GM23338 (cell line): ENCODE measurements around the gene PDZD11. TPM values are rescaled to one million over a fixed set of nuclear protein-coding genes. Genes with fewer than 3 reads are reported as not detected.

Source experiments
- ATAC-seq: fragments of 200-7000 bp; cut with Tn5 transposase; 3 replicates; pipeline ENCODE4 v1.9.1; 2020
- DNase-seq: peaks from one replicate; pipeline ENCODE4 v3.0.0-alpha.2; 2015; ENCODE audit warnings: low spot score
- H2AFZ ChIP-seq: fragments of 200-600 bp; sonication (generic); 2 replicates; pipeline ENCODE4 v1.8.0; 2016; ENCODE audit warnings: antibody characterized with exemption, mild to moderate bottlenecking, moderate library complexity
- H3F3A ChIP-seq: fragments of 200-600 bp; sonication (generic); replicated peaks from 2 replicates; pipeline ENCODE4 v1.8.0; 2017; ENCODE audit warnings: antibody characterized with exemption, mixed run types, low read depth
- H3K27ac ChIP-seq: fragments of 200-600 bp; sonication (generic); 2 replicates; pipeline ENCODE4 v1.6.1; 2016; ENCODE audit warnings: low read depth
- H3K27me3 ChIP-seq: fragments of 200-600 bp; sonication (generic); 2 replicates; pipeline ENCODE4 v1.8.0; 2016; ENCODE audit warnings: mild to moderate bottlenecking, mixed run types, moderate library complexity; ENCODE audit not compliant: insufficient read depth
- H3K36me3 ChIP-seq: fragments of 200-600 bp; sonication (generic); 2 replicates; pipeline ENCODE4 v1.8.0; 2016; ENCODE audit warnings: mild to moderate bottlenecking; ENCODE audit not compliant: insufficient read depth
- H3K4me1 ChIP-seq: fragments of 200-600 bp; sonication (generic); 2 replicates; pipeline ENCODE4 v1.8.0; 2016; ENCODE audit warnings: mild to moderate bottlenecking, moderate library complexity; ENCODE audit not compliant: insufficient read depth
- H3K4me2 ChIP-seq: fragments of 200-600 bp; sonication (generic); 2 replicates; pipeline ENCODE4 v1.7.1; 2017; ENCODE audit warnings: mixed run types
- H3K4me3 ChIP-seq: fragments of 200-600 bp; sonication (generic); 2 replicates; pipeline ENCODE4 v1.6.1; 2016; ENCODE audit warnings: mixed run types
- H3K79me2 ChIP-seq: fragments of 200-600 bp; sonication (generic); replicated peaks from 2 replicates; pipeline ENCODE4 v1.8.0; 2017; ENCODE audit warnings: mild to moderate bottlenecking; ENCODE audit not compliant: insufficient read depth
- H3K9me2 ChIP-seq: fragments of 200-600 bp; sonication (generic); 2 replicates; pipeline ENCODE4 v1.8.0; 2017; ENCODE audit not compliant: insufficient read depth
- H4K20me1 ChIP-seq: fragments of 200-600 bp; sonication (generic); replicated peaks from 2 replicates; pipeline ENCODE4 v1.8.0; 2017; ENCODE audit warnings: mild to moderate bottlenecking; ENCODE audit not compliant: insufficient read depth
- H3K27ac Mint-ChIP-seq: 2 replicates; pipeline ENCODE4 v1.8.0; 2020; ENCODE audit warnings: inconsistent platforms, mild to moderate bottlenecking, moderate library complexity, mixed read lengths
- H3K27me3 Mint-ChIP-seq: 3 replicates; pipeline ENCODE4 v1.8.0; 2022; ENCODE audit warnings: low read depth, mild to moderate bottlenecking, moderate library complexity, mixed read lengths, inconsistent platforms; ENCODE audit not compliant: insufficient read depth, poor library complexity
- H3K36me3 Mint-ChIP-seq: 3 replicates; pipeline ENCODE4 v1.8.0; 2021; ENCODE audit warnings: low read depth, mild to moderate bottlenecking, inconsistent platforms, moderate library complexity, mixed read lengths
- H3K4me1 Mint-ChIP-seq: 3 replicates; pipeline ENCODE4 v1.8.0; 2020; ENCODE audit warnings: mild to moderate bottlenecking, inconsistent platforms, mixed read lengths
- H3K4me3 Mint-ChIP-seq: 3 replicates; pipeline ENCODE4 v1.8.0; 2021; ENCODE audit warnings: moderate library complexity, mild to moderate bottlenecking, inconsistent platforms, mixed read lengths
- H3K9me3 Mint-ChIP-seq: 3 replicates; pipeline ENCODE4 v1.8.0; 2020; ENCODE audit warnings: moderate library complexity, mild to moderate bottlenecking, inconsistent platforms, mixed read lengths
- CREB1 ChIP-seq: fragments of 250-450 bp; sonication (Bioruptor Pico); IDR thresholded peaks from 2 replicates; pipeline ENCODE4 v1.5.0; 2020; ENCODE audit warnings: low read depth, mild to moderate bottlenecking, moderate library complexity
- ETS1 ChIP-seq: IDR thresholded peaks from 2 replicates; pipeline ENCODE4 v1.6.1; 2016; ENCODE audit warnings: antibody characterized with exemption
- EZH2 ChIP-seq: fragments of 200-600 bp; sonication (generic); IDR thresholded peaks from one replicate; pipeline ENCODE4 v1.8.0; 2017; ENCODE audit warnings: antibody characterized with exemption, mild to moderate bottlenecking, low read depth; ENCODE audit not compliant: unreplicated experiment
- EZH2phosphoT487 ChIP-seq: fragments of 200-600 bp; sonication (generic); IDR thresholded peaks from one replicate; pipeline ENCODE4 v1.8.1; 2018; ENCODE audit warnings: antibody characterized with exemption; ENCODE audit not compliant: unreplicated experiment
- JUNB ChIP-seq: IDR thresholded peaks from one replicate; pipeline ENCODE4 v1.6.1; 2016; ENCODE audit warnings: antibody characterized with exemption; ENCODE audit not compliant: unreplicated experiment
- NANOG ChIP-seq: IDR thresholded peaks from 2 replicates; pipeline ENCODE4 v1.6.1; 2016; ENCODE audit warnings: antibody characterized with exemption, borderline replicate concordance
- POLR2AphosphoS5 ChIP-seq: IDR thresholded peaks from 2 replicates; pipeline ENCODE4 v1.6.1; 2016; ENCODE audit warnings: antibody characterized with exemption, low read depth
- STAT1 ChIP-seq: IDR thresholded peaks from one replicate; pipeline ENCODE4 v1.6.1; 2016; ENCODE audit warnings: antibody characterized with exemption; ENCODE audit not compliant: unreplicated experiment
- ZNF114 ChIP-seq: fragments of 250-450 bp; sonication (Bioruptor Pico); IDR thresholded peaks from 2 replicates; pipeline ENCODE4 v1.5.0; 2020; ENCODE audit warnings: mild to moderate bottlenecking, moderate library complexity
- ZNF331 ChIP-seq: fragments of 250-450 bp; sonication (Bioruptor Pico); IDR thresholded peaks from 2 replicates; pipeline ENCODE4 v1.5.0; 2020; ENCODE audit warnings: low read depth, mild to moderate bottlenecking, moderate library complexity
- polyA plus RNA-seq: library from polyadenylated mRNA; unstranded; fragments of >200 nt; fragmentation: Nextera tagmentation; extraction: Ambion mirVana; gene quantifications from 2 replicates; pipeline ENCODE4 v1.2.1, GENCODE V29; 2016
- total RNA-seq: library from RNA; depleted of rRNA; stranded (reverse); fragments of >200 nt; shearing (Covaris generic); gene quantifications from 2 replicates; pipeline ENCODE4 v1.2.3, GENCODE V29; 2014
- TF ChIP-seq, protein P1 (sequence below), 2 experiments: fragments of 200-600 bp in 1 of 2; sonication (generic) in 1 of 2; conservative IDR thresholded peaks; 2 replicates each; pipeline versions ENCODE4 v1.5.1 to v1.6.1; 2016 to 2017; ENCODE audit warnings: antibody characterized with exemption in 2 of 2, low read depth in 2 of 2, mild to moderate bottlenecking in 2 of 2, moderate library complexity in 1 of 2
- TF ChIP-seq, protein P2 (sequence below): IDR thresholded peaks from one replicate; pipeline ENCODE4 v1.6.1; 2018; ENCODE audit warnings: antibody characterized with exemption; ENCODE audit not compliant: unreplicated experiment
- TF ChIP-seq, protein P3 (sequence below): fragments of 250-450 bp; sonication (Bioruptor Pico); IDR thresholded peaks from 2 replicates; pipeline ENCODE4 v1.5.0; 2020; ENCODE audit warnings: mild to moderate bottlenecking, moderate library complexity

Gene PDZD11
- total and polyA plus RNA-seq, 2 experiments from 2014 or later: 30.2 to 67.6 TPM

GRCh38 chrX:70281951-70282350 is 7.8 kb downstream of the PDZD11 start, which contains the start of gene RAB41:
TSS of gene RAB41 (plus strand) at chrX:70282172. CDS start at chrX:70282218, 46 bp downstream.
- no peak within 1 kb of the TSS for H3K27ac Mint-ChIP-seq
- no peak within 1 kb of the TSS for H3K4me2 ChIP-seq
- no peaks in the 10 kb centered on the region for H3K4me1 Mint-ChIP-seq

More at GRCh38 chrX:70281951-70282350, 7.8 kb downstream of the PDZD11 start, which contains the start of gene RAB41:
- Histone ChIP-seq H3F3A (no peaks in the 10 kb centered on the region), H3K27me3 (no peaks in the 10 kb centered on the region), H3K27ac (no peak within 1 kb of the TSS), H3K9me2 (no peaks in the 10 kb centered on the region), H4K20me1 (no peaks in the 10 kb centered on the region), H3K4me1 (no peaks in the 10 kb centered on the region), H3K36me3 (no peaks in the 10 kb centered on the region), H3K4me3 (no peak within 1 kb of the TSS), H2AFZ (no peak within 1 kb of the TSS), H3K79me2 (no peaks in the 10 kb centered on the region)
- ATAC-seq (no peak), DNase-seq (no peak)
- H3K36me3 Mint-ChIP-seq: peaks cover 5% of the 10 kb centered on the region; the same call in 2 of the 3 replicates
- TF ChIP-seq EZH2phosphoT487 (no peak), JUNB (no peak), CREB1 (CRISPR knock-in tag) (no peak), NANOG (no peak), ZNF331 (CRISPR knock-in tag) (no peak), POLR2AphosphoS5 (no peak), ZNF114 (CRISPR knock-in tag) (no peak), ETS1 (no peak), EZH2 (no peak), STAT1 (no peak)
- TF ChIP-seq, protein P1, sequence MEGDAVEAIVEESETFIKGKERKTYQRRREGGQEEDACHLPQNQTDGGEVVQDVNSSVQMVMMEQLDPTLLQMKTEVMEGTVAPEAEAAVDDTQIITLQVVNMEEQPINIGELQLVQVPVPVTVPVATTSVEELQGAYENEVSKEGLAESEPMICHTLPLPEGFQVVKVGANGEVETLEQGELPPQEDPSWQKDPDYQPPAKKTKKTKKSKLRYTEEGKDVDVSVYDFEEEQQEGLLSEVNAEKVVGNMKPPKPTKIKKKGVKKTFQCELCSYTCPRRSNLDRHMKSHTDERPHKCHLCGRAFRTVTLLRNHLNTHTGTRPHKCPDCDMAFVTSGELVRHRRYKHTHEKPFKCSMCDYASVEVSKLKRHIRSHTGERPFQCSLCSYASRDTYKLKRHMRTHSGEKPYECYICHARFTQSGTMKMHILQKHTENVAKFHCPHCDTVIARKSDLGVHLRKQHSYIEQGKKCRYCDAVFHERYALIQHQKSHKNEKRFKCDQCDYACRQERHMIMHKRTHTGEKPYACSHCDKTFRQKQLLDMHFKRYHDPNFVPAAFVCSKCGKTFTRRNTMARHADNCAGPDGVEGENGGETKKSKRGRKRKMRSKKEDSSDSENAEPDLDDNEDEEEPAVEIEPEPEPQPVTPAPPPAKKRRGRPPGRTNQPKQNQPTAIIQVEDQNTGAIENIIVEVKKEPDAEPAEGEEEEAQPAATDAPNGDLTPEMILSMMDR (conservative IDR thresholded peaks at IDR 0.05; ENCODE audit: low read depth in 2 of 2): no peak
- TF ChIP-seq, protein P2, sequence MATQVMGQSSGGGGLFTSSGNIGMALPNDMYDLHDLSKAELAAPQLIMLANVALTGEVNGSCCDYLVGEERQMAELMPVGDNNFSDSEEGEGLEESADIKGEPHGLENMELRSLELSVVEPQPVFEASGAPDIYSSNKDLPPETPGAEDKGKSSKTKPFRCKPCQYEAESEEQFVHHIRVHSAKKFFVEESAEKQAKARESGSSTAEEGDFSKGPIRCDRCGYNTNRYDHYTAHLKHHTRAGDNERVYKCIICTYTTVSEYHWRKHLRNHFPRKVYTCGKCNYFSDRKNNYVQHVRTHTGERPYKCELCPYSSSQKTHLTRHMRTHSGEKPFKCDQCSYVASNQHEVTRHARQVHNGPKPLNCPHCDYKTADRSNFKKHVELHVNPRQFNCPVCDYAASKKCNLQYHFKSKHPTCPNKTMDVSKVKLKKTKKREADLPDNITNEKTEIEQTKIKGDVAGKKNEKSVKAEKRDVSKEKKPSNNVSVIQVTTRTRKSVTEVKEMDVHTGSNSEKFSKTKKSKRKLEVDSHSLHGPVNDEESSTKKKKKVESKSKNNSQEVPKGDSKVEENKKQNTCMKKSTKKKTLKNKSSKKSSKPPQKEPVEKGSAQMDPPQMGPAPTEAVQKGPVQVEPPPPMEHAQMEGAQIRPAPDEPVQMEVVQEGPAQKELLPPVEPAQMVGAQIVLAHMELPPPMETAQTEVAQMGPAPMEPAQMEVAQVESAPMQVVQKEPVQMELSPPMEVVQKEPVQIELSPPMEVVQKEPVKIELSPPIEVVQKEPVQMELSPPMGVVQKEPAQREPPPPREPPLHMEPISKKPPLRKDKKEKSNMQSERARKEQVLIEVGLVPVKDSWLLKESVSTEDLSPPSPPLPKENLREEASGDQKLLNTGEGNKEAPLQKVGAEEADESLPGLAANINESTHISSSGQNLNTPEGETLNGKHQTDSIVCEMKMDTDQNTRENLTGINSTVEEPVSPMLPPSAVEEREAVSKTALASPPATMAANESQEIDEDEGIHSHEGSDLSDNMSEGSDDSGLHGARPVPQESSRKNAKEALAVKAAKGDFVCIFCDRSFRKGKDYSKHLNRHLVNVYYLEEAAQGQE: no peak
- TF ChIP-seq, protein P3, sequence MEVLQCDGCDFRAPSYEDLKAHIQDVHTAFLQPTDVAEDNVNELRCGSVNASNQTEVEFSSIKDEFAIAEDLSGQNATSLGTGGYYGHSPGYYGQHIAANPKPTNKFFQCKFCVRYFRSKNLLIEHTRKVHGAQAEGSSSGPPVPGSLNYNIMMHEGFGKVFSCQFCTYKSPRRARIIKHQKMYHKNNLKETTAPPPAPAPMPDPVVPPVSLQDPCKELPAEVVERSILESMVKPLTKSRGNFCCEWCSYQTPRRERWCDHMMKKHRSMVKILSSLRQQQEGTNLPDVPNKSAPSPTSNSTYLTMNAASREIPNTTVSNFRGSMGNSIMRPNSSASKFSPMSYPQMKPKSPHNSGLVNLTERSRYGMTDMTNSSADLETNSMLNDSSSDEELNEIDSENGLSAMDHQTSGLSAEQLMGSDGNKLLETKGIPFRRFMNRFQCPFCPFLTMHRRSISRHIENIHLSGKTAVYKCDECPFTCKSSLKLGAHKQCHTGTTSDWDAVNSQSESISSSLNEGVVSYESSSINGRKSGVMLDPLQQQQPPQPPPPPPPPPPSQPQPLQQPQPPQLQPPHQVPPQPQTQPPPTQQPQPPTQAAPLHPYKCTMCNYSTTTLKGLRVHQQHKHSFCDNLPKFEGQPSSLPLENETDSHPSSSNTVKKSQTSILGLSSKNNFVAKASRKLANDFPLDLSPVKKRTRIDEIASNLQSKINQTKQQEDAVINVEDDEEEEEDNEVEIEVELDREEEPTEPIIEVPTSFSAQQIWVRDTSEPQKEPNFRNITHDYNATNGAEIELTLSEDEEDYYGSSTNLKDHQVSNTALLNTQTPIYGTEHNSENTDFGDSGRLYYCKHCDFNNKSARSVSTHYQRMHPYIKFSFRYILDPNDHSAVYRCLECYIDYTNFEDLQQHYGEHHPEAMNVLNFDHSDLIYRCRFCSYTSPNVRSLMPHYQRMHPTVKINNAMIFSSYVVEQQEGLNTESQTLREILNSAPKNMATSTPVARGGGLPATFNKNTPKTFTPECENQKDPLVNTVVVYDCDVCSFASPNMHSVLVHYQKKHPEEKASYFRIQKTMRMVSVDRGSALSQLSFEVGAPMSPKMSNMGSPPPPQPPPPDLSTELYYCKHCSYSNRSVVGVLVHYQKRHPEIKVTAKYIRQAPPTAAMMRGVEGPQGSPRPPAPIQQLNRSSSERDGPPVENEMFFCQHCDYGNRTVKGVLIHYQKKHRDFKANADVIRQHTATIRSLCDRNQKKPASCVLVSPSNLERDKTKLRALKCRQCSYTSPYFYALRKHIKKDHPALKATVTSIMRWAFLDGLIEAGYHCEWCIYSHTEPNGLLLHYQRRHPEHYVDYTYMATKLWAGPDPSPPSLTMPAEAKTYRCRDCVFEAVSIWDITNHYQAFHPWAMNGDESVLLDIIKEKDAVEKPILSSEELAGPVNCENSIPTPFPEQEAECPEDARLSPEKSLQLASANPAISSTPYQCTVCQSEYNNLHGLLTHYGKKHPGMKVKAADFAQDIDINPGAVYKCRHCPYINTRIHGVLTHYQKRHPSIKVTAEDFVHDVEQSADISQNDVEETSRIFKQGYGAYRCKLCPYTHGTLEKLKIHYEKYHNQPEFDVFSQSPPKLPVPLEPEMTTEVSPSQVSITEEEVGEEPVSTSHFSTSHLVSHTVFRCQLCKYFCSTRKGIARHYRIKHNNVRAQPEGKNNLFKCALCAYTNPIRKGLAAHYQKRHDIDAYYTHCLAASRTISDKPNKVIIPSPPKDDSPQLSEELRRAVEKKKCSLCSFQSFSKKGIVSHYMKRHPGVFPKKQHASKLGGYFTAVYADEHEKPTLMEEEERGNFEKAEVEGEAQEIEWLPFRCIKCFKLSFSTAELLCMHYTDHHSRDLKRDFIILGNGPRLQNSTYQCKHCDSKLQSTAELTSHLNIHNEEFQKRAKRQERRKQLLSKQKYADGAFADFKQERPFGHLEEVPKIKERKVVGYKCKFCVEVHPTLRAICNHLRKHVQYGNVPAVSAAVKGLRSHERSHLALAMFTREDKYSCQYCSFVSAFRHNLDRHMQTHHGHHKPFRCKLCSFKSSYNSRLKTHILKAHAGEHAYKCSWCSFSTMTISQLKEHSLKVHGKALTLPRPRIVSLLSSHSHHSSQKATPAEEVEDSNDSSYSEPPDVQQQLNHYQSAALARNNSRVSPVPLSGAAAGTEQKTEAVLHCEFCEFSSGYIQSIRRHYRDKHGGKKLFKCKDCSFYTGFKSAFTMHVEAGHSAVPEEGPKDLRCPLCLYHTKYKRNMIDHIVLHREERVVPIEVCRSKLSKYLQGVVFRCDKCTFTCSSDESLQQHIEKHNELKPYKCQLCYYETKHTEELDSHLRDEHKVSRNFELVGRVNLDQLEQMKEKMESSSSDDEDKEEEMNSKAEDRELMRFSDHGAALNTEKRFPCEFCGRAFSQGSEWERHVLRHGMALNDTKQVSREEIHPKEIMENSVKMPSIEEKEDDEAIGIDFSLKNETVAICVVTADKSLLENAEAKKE (CRISPR knock-in tag): no peak
- H3K4me3 Mint-ChIP-seq: no peak within 1 kb of the TSS
- no peaks in the 10 kb centered on the region; the same call in 2 of the 3 replicates for H3K9me3 Mint-ChIP-seq
- peaks cover 2% of the 10 kb centered on the region for H3K27me3 Mint-ChIP-seq
